Measurements from ENCODE around the gene FSTL4. TPM values are rescaled to one million over a fixed set of nuclear protein-coding genes. Genes with fewer than 3 reads are reported as not detected.
"Not testable (repeated sequence)": the region's sequence is repeated elsewhere in the genome, so short reads cannot be mapped to it uniquely, and the experiment has no call there.

FSTL4 gene
- total RNA-seq, 4 donors from 2014 or later = 0.41 TPM; not detected in 3

- intact Hi-C loops (cut with DNase I; ENCODE audit: low total_unique reads) = no loop called here
- Histone ChIP-seq H3K36me3 (no peaks in the 10 kb centered on the region), H3K27ac (no peak overlapping the region), H3K9me3 (no peaks in the 10 kb centered on the region), H3K27me3 (no peaks in the 10 kb centered on the region), H3K4me3 (no peak overlapping the region), H3K4me1 (no peaks in the 10 kb centered on the region)
- no peak for TF ChIP-seq POLR2A (IDR thresholded peaks at IDR 0.05)
- no peak for TF ChIP-seq CTCF (IDR thresholded peaks at IDR 0.05)
- no peak for DNase-seq
Observed at GRCh38 chr5:133219296-133219695, 393.0 kb downstream of the FSTL4 start.

- intact Hi-C loops (cut with DNase I; ENCODE audit: low total_unique reads); H3K36me3 ChIP-seq; H3K27me3 ChIP-seq; DNase-seq; H3K9me3 ChIP-seq; H3K27ac ChIP-seq; H3K4me1 ChIP-seq; H3K4me3 ChIP-seq: not testable (repeated sequence)
Observed at GRCh38 chr5:133216138-133216537, 396.2 kb downstream of the FSTL4 start.

- intact Hi-C loops (cut with DNase I; ENCODE audit: low total_unique reads) = no loop called here
- no peak overlapping the region for H3K27ac ChIP-seq
- no peak overlapping the region for H3K4me3 ChIP-seq
- no peak for TF ChIP-seq CTCF (IDR thresholded peaks at IDR 0.05)
- TF ChIP-seq POLR2A (IDR thresholded peaks at IDR 0.05) = no peak
- no peaks in the 10 kb centered on the region for H3K4me1 ChIP-seq
- no peaks in the 10 kb centered on the region for H3K9me3 ChIP-seq
- no peak for DNase-seq
- no peaks in the 10 kb centered on the region for H3K36me3 ChIP-seq
- H3K27me3 ChIP-seq = no peaks in the 10 kb centered on the region
Observed at GRCh38 chr5:133214153-133214820, 398.1 kb downstream of the FSTL4 start.

- Histone ChIP-seq H3K36me3 (no peaks in the 10 kb centered on the region), H3K4me1 (no peaks in the 10 kb centered on the region), H3K4me3 (no peak overlapping the region), H3K27ac (no peak overlapping the region), H3K9me3 (no peaks in the 10 kb centered on the region), H3K27me3 (no peaks in the 10 kb centered on the region)
- TF ChIP-seq POLR2A (IDR thresholded peaks at IDR 0.05) = no peak
- no peak for TF ChIP-seq CTCF (IDR thresholded peaks at IDR 0.05)
- DNase-seq = no peak
- intact Hi-C loops (cut with DNase I; ENCODE audit: low total_unique reads) = no loop called here
Observed at GRCh38 chr5:133205649-133206048, 406.7 kb downstream of the FSTL4 start.

- no peak for DNase-seq
- Histone ChIP-seq H3K36me3 (no peaks in the 10 kb centered on the region), H3K27me3 (no peaks in the 10 kb centered on the region), H3K9me3 (no peaks in the 10 kb centered on the region), H3K4me3 (no peak overlapping the region), H3K27ac (no peak overlapping the region), H3K4me1 (no peaks in the 10 kb centered on the region)
- TF ChIP-seq CTCF (IDR thresholded peaks at IDR 0.05) = no peak
- TF ChIP-seq POLR2A (IDR thresholded peaks at IDR 0.05) = no peak
- intact Hi-C loops (cut with DNase I; ENCODE audit: low total_unique reads) = no loop called here
Observed at GRCh38 chr5:133205204-133205603, 407.1 kb downstream of the FSTL4 start.

Measured in uterus (tissue), 4 donors.